Colon (tissue), 2 donors: ENCODE results near the gene GTPBP6.
"Not testable (repeated sequence)": the region's sequence is repeated elsewhere in the genome, so short reads cannot be mapped to it uniquely, and the experiment has no call there.

Experiments
- FAIRE-seq: peaks from 2 replicates; lab custom pipeline; 2012; peaks lifted over from hg19 to GRCh38; lab: Jason Lieb, UNC
- donor health status: control.
- donor health status: control.

Gene GTPBP6

GRCh38 chrX:264006-264405 is 54.6 kb downstream of the GTPBP6 start:
- not testable (repeated sequence) for FAIRE-seq

GRCh38 chrX:262381-262909 is 56.2 kb downstream of the GTPBP6 start:
- FAIRE-seq: no peak

GRCh38 chrX:261919-262352 is 56.7 kb downstream of the GTPBP6 start:
- FAIRE-seq: no peak

GRCh38 chrX:261167-261918 is 57.3 kb downstream of the GTPBP6 start:
- no peak for FAIRE-seq

GRCh38 chrX:259692-260355 is 58.8 kb downstream of the GTPBP6 start:
- no peak for FAIRE-seq

- no peak for FAIRE-seq
Observed at GRCh38 chrX:258291-259040, 60.1 kb downstream of the GTPBP6 start.

GRCh38 chrX:257681-258289 is 60.8 kb downstream of the GTPBP6 start:
- FAIRE-seq: no peak

- FAIRE-seq: not testable (repeated sequence)
Observed at GRCh38 chrX:257054-257453, 61.5 kb downstream of the GTPBP6 start.

GRCh38 chrX:255923-256331 is 62.7 kb downstream of the GTPBP6 start:
- FAIRE-seq: no peak
